GM21526 (cell line): Measurements from ENCODE around the gene TBC1D32.
"Not testable (repeated sequence)": the region's sequence is repeated elsewhere in the genome, so short reads cannot be mapped to it uniquely, and the experiment has no call there.

Experiments used
- ATAC-seq: cut with Tn5 transposase; IDR thresholded peaks from one replicate; pipeline ENCODE4 v1.9.1; 2021; ENCODE audit warnings: moderate library complexity; ENCODE audit not compliant: unreplicated experiment, low FRiP score

The TBC1D32 gene

DNA sequence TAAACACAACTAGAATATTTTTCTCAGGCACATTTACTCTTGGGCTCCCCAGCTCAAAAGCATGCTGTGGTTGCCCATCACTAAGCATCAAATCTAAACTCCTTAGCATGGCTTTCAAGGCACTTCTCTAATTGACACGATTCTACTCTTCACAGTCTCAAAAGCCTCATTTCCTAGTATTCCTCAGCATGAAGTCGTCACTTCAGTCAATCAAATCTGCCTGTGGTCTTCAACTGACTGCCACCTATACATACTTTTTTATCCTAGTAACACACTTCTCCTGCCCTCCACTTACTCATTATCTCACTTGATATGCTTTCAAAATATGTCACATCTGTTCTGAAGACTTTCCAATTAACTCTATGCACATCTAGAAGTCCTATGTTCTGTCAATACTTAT, 110.3 kb downstream of the TBC1D32 start:
- no peak for ATAC-seq

DNA sequence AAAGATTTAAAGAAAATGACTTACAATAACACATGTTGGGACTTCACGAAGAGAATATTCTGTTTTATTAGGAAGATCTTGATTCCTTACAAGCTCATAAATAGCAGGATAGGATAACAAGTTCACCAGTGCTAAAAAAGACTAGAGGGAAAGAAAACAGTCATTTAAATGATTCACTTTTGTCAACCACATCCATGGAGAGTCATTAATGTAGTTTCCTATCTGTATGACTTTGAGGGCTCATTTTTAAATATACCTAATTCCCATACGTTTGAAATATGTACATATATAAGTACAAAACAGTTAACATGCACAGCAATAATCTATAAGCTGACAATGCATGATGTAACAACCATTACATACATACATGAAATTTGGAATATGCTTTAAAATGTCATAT, 111.1 kb downstream of the TBC1D32 start:
- no peak for ATAC-seq

DNA sequence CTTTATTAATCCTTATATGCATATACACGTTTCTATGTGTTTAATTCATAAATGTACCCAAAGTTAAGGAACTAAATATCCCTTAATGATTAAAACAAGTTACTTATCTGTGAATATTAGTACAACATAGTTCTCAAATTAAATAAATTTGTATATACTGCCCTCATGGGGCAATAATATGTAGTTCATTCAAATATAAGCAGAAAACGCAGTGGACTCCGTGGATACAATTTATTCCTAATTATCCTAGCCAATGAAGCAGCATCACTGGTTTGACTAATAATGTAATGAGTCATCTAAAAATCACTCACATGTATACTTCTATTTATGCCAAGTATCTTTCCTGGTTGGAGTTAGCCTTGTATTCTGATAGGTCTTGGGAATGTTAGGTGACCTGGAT, 111.6 kb downstream of the TBC1D32 start:
- no peak for ATAC-seq

DNA sequence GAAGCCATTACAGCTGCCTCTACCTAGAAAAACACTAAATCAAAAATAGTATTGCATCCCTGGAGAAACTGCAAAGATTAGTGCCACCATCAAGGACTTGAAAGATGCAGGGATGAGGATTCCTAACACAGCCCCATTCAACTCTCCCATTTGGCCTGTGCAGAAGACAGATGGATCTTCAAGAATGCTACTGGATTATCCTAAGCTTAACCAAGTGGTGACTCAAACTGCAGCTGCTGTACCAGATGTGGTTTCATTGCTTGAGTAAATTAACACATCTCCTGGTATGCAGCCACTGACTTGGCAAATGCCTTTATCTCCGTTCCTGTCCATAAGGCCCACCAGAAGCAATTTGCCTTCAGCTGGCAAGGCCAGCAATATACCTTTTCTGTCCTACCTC, 117.4 kb downstream of the TBC1D32 start:
- no peak for ATAC-seq

DNA sequence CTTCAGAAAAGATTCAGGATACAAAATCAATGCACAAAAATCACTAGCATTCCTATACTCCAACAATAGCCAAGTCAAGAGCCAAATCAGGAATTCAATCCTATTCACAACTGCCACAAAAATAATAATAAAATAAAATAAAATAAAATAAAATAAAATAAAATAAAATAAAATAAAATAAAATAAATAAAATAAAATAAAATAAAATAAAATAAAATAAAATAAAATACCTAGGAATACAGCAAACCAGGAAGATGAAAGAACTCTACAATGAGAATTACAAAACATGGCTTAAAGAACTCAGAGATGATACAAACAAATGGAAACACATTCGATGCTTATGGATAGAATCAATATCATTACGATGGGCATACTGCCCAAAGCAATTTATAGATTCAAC, 120.9 kb downstream of the TBC1D32 start:
- ATAC-seq: not testable (repeated sequence)

DNA sequence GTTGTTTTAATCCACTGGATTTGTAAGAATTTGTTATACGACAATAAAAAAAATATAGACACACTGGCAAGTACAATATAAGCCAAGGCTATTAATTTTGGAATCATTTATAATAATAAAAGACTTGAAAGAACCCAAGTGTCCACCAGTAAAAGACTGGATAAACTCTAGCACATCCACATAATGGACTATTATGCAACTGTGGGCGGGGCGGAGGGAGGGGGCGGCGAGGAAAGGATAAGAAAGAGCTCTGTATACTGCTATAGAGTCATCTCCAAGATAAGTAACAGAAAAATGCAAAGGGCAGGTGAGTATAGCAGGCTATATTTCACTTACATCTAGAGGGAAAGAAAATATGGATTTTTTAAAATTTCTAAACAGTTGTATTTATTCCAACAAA, 123.3 kb downstream of the TBC1D32 start:
- no peak for ATAC-seq

DNA sequence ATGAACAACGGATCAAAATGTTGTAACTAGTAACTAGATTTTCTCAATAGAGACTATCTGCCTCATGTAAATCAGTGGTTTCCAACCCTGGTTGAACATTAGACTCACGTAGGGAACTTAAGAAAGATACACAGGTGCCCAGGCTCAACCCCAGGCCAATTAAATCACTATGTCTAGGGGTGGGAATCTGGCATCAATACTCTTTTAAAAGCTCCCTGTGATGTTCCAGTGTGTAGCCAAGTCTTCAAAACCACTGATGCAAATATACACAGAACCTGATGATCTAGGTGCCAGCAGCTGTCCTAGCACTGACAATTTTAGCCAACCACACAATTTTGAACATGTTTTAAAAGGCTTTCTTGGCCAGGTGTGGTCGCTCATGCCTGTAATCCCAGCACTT, 128.7 kb downstream of the TBC1D32 start:
- no peak for ATAC-seq

DNA sequence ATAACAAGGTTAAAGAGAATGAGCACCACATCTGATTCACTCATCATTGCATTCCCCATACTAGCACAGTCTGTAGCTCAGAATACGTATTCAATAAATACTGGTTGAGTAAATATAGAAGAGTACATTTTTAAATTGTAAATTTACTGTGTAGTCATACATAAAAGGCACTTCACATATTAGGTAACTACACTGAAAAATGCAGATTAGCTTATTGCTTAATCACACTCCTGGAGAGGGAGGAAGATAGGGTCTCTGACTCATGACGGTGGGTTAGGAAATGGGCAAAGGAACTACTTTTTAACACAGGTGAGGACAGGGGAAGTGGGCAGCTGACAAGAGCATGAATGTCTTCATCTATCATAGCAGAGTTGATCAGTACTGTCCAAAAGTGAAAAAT, 133.2 kb downstream of the TBC1D32 start:
- ATAC-seq: no peak

DNA sequence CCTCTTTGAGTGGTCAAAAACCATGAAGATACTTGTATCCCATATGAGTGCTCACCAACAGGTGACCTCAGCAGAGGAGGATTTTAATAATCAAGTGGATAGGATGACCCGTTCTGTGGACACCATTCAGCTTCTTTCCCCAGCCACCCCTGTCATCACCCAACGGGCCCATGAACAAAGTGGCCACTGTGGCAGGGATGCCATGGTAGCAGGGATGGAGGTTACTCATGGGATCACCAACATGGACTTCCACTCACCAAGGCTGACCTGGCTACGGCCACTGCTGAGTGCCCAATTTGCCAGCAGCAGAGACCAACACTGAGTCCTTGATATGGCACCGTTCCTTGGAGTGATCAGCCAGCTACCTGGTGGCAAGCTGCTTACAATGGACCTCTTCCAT, 138.2 kb downstream of the TBC1D32 start:
- ATAC-seq: not testable (repeated sequence)

DNA sequence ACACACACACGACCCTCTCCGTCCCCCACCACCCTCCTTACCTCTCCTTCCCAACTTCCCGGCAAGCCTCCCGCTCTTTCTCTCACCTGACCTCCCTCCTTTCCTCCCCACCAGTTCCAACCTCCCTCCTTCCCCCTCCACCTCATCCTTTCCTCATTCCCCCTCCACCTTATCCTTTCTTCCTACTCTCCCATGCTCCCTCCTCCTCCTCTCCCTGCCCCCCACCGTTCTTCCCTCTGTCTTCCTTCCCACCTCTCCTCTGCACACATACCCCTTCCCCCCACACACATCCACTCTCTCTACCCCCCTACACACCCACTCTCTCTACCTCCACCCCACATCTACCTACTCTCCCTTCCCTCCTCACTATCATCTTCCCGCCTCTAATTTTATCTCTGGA, 144.2 kb downstream of the TBC1D32 start:
- no peak for ATAC-seq

DNA sequence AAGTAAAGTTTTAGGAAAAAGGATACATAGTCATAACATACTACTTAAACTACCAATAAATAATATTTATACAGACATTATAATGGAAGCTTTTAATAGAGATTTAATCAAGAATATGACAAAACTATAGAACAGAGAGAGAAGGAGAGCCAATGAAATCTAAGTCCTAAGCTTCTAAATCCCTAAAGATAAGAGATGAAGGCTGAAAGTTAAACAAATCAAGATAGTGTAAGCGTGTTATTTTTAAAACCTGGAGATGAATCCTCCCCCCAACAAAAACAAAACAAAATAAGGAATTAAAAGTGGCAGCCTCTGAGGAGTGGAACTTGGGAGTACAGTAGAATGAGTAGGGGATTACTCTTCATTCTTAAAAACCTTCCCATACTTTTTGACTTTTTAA, 145.9 kb downstream of the TBC1D32 start:
- ATAC-seq: no peak

DNA sequence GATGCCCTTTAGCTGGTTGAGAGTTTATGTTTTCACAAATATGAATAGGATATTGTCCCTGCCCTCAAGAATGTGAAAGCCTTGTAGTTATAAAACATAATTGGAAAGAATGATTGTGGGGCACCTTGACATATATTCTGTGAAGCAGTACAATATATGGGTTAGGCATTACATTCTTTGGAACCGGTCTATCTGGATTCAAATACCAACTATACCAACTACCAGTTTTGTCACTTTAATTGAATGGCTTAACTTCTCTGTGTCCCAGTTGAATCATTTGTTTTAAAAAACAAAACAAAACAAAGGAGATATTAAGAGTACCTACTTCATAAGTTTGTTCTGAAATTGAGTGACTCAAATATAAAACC, 146.5 kb downstream of the TBC1D32 start:
- no peak for ATAC-seq

DNA sequence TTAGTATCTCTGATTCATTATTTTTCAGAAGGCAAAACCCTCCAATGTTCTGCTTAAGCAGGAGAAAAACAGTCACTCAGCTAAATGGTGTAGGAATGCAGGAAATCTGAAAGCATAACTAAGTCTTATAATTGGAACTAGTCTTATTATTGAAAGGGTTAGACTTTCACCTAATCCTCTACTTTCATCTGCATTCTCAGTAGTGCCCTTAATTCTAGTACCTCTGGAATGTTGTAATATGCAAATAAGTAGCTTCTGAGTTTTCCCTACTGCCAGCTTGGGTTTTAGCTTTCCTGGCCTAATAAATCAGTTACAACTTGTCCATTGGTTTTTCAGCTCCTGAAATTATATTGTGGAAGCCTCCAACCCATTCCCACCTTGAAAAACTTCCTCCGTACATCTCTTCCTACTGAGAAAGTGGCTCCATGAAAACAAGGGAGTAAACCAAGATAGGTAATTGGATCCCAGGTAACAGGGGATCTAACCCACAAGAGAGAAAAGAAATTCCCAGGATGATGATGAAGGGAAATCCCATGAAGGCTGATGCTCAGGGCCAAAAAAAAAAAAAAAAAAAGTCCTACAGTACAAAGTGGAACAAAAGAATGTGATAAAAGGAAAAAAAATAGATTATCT, 147.0 kb downstream of the TBC1D32 start:
- no peak for ATAC-seq

DNA sequence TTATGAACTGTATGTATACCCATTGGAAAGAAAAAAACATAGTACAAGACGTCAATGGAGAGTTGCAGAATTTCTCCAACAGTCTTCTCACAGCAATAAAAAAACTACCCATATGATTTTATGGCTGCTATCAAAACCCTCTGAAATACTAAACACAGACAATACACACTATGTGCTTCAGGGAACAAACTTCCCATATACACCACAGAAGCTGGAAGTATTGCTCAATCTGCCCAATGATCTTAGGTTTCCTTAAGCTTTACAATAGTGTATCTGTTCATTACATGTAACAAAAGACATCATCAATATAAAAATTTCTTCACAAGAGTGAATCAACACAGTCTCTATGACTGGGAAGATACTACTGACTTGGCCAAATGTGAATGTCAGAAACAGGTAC, 150.5 kb downstream of the TBC1D32 start:
- ATAC-seq: no peak

DNA sequence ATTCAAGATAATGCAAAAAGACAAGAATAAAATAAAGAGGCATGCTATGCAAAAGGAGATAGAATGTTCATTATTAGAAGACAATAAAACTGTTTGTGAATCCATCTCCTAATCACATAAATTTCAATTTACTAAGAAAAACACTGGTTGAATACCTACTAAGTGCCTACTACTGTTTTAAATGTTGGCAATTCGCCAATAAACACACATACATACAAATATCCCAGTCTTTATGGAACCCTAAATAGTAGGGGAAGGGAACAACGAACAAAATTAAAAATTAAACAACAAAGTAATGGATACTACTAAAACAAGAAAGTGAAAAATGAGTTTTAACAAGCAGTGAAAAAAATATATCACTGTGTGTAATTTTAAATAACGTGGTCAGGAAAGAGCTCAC, 158.5 kb downstream of the TBC1D32 start:
- no peak for ATAC-seq

DNA sequence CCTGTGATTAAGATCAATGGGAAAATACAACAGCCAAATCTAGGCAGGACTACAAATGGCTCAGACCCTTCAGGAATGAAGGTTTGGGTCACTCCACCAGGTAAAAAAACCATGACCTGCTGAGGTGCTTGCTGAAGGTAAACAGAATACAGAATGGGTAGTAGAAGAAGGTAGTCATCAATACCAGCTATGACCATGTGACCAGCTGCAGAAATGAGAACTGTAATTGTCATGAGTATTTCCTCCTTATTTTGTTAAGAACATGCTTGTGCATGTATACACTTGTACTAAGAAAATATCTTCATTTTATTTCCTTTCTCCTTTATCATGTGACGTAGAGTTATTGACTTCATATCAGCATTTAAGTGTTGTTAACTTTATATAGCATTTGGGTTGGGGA, 161.8 kb downstream of the TBC1D32 start:
- not testable (repeated sequence) for ATAC-seq

DNA sequence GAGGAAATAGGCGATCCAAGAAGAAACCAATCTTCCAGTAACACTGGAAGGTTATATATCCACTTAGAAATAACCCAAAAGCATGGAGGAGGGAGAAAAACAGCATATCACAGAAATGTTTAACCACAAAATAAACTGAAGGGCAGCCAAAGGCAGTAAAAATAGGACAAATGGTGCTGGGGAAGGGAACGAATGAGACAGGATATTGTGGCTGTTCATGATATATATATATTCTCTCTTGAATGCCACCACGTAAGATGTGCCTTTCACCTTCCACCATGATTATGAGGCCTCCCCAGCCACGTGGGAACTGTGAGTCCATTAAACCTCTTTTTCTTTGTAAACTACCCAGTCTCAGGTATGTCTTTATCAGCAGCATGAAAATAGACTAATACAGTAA, 162.4 kb downstream of the TBC1D32 start:
- no peak for ATAC-seq

DNA sequence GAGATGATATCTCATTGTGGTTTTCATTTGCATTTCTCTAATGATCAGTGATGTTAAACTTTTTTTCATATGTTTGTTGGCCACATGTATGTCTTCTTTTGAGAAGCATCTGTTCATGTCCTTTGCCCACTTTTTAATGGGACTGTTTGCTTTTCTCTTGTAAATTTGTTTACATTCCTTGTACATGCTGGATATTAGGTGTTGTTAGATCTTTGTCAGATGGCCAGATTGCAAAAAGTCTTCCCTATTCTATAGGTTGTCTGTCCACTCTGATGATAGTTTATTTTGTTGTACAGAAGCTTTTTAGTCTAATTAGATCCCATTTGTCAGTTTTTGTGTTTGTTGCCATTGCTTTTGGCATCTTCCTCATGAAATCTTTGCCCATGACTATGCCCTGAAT, 172.4 kb downstream of the TBC1D32 start:
- ATAC-seq: no peak

DNA sequence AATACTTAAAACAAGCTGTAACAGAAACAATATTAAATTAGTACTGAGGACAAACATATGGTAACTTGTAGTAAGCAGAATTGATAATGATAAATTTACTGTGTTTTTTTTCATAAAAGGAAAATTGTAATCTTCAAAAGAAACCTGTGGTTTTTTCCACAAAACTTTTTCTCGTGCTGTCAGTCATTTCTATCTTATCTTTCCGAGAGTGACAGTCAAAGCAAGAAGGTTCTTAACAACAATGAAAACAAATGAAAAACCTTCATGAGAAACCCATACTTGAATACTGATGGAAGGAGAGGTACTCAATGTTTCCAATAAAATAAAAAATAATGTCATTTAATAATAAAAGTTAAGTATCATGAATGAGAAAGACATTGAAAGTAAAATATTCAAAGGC, 174.0 kb downstream of the TBC1D32 start:
- ATAC-seq: no peak

DNA sequence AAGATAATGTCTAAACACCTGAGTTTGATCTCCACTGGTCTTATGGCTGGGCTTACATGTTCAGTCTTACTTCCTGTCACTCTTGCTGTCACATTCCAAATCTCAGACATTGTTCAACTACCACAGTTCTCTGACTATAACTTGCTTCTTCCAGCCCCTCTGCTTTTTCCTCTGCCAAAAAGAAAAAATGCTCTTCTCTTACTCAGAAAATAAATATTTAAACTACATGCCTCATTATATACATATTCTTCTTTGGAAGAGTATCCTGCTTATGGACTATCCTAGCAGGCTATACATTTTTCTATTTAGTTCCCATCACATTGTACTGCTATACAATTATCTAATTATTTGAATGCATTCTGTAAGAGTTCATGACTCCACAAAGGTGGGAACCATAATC, 175.4 kb downstream of the TBC1D32 start:
- ATAC-seq: no peak

DNA sequence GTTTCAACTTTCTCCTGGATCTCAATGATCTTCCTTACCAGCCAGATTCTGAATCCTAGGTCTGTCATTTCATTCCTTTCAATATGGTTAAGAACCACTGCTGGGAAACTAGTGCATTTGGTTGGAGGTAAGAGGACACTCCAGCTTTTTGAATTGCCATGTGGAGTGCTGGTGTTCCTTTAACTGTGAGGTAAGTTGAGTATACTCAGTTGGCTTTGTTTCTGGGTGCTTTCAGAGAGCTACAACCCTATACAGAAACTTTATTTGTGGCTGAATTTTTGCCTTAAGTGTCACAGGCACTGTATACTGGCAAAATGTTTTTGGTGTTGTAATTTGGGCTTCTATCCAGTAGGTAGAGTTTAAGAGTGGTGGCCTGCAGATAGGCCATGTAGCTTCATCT, 175.8 kb downstream of the TBC1D32 start:
- ATAC-seq: no peak

DNA sequence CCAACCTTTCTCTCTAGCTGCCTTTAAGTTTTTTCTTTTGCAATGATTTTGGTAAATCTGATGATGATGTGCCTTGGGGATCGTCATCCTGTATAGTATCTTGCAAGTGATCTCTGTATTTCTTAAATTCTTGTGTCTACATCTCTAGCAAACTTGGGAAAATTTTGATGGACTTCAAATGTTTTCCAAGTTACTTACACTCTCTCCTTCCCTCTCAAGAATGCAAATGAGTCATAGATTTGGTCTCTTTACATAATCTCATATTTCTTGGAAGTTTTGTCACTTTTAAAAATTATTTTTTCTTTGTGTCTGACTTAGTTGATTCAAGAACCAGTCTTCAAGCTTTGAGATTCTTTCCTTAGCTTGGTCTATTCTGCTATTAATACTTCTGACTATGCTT, 176.4 kb downstream of the TBC1D32 start:
- ATAC-seq: no peak

DNA sequence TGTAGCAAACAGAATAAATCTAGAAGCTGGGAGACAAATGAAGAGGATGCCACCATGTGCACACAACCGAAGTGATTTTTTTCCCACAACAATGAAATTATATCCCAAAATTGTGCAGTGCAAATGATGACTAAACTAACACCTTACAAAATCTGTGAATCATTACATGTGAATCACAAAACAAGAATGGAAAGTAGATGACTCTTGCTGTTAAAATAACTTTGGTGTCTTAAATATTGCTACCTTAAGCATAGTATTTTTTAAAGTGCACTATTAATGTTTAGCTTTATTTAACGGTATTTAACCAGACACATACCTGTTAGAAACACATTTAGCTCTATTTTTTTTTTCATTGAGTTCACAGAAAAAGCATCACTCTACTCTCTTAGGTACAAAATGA, 190.8 kb downstream of the TBC1D32 start:
- ATAC-seq: no peak
